Measurements from ENCODE around the gene NUDT14.

The NUDT14 gene

GRCh38 chr14:105178069-105178867 is 2.8 kb downstream of the NUDT14 start:
- peaks cover 3% of the 10 kb centered on the region for H3K4me1 ChIP-seq (ENCODE audit: control insufficient read depth, insufficient read depth, low read length)
- no peak overlapping the region for H3K4me3 ChIP-seq (ENCODE audit: low read depth, low read length)
- peaks cover 9% of the 10 kb centered on the region for H3K36me3 ChIP-seq (ENCODE audit: control insufficient read depth, insufficient read depth, low read length)
- H3K9me3 ChIP-seq (ENCODE audit: control insufficient read depth, insufficient read depth, low read length) = no peaks in the 10 kb centered on the region
- no peak overlapping the region for H3K9ac ChIP-seq (ENCODE audit: low read depth, low read length)
- peaks cover 10% of the 10 kb centered on the region for H3K27me3 ChIP-seq (ENCODE audit: control insufficient read depth, insufficient read depth, low read length)

GRCh38 chr14:105177082-105177481 is 4.0 kb downstream of the NUDT14 start:
- Histone ChIP-seq H3K4me1 (ENCODE audit: control insufficient read depth, insufficient read depth, low read length) (peaks cover 3% of the 10 kb centered on the region), H3K4me3 (ENCODE audit: low read depth, low read length) (no peak overlapping the region), H3K27me3 (ENCODE audit: control insufficient read depth, insufficient read depth, low read length) (peaks cover 8% of the 10 kb centered on the region), H3K36me3 (ENCODE audit: control insufficient read depth, insufficient read depth, low read length) (peaks cover 9% of the 10 kb centered on the region), H3K9ac (ENCODE audit: low read depth, low read length) (no peak overlapping the region), H3K9me3 (ENCODE audit: control insufficient read depth, insufficient read depth, low read length) (no peaks in the 10 kb centered on the region)

DNA sequence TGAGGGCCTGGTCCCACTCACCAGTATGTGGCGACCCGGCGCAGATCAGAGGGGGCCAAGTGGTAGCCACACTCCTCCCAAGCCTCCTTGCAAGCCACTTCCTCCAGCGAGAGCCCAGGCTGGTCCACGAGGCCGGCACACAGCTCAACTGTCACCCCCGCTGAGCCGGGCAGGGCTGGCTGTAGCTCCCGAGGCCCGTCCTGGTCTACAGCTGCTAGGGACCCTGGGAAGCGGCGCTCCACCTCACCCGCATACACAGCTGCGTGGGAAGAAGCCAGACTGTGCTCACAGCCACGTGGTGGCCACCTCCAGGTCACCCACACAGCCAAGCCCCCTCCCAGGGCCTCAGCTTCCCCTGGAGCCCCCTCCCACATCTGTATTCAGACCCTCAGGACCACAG is 4.6 kb downstream of the NUDT14 start:
- Histone ChIP-seq H3K36me3 (ENCODE audit: control insufficient read depth, insufficient read depth, low read length) (peaks cover 9% of the 10 kb centered on the region), H3K9me3 (ENCODE audit: control insufficient read depth, insufficient read depth, low read length) (no peaks in the 10 kb centered on the region), H3K4me1 (ENCODE audit: control insufficient read depth, insufficient read depth, low read length) (no peaks in the 10 kb centered on the region), H3K9ac (ENCODE audit: low read depth, low read length) (no peak overlapping the region), H3K4me3 (ENCODE audit: low read depth, low read length) (no peak overlapping the region), H3K27me3 (ENCODE audit: control insufficient read depth, insufficient read depth, low read length) (peaks cover 3% of the 10 kb centered on the region)

DNA sequence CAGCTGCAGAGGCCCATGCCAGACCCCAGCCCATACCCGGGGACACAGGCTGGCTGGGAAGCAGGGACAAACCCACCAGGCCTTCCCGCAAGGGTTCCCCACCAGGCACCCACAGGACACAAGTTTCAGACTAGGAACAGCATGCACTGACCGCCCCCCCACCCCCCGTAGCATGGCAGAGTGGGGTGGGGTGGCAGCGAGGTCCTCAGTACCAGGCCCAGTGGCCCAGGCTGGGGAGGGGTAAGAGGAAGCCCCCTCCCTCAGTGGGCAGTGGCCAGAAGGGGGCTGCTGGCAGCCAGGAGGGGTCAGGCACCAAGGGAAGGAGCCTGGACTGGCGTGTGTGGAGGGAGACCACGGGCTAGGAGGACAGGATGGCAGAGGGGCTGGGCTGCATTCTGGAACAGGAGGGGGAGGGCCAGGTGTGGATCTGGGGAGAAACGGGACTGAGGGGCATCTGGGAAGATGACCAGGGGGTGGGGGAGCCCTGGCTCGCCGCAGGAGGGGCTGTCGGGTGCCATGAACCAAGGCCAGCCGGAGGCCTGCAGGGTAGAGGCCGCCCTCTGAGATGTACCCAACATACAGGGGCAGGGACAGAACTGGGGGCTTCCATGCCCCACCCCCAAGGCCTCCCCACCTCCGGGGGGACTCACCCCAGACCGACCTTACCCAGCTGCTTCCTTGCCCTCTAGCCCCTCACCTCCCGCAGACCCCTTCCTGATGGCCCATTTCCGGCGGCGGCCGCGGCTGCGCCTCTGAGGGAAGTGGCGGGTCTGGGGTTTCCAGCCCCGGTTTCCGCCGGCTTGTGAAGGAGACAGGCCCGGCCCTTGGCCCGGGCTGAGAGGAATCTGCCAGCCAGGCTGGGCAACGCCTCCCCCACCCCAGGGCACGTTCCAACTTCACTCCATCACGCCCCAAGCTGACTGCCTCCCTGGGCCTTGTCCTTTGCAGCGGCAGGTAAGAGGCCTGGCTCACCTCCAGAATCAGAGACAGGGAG is 6.9 kb downstream of the NUDT14 start:
- no peak overlapping the region for H3K4me3 ChIP-seq (ENCODE audit: low read depth, low read length)
- H3K36me3 ChIP-seq (ENCODE audit: control insufficient read depth, insufficient read depth, low read length) = peaks cover 6% of the 10 kb centered on the region
- H3K9ac ChIP-seq (ENCODE audit: low read depth, low read length) = peak overlapping the region; percentile 16
- H3K9me3 ChIP-seq (ENCODE audit: control insufficient read depth, insufficient read depth, low read length) = no peaks in the 10 kb centered on the region
- H3K4me1 ChIP-seq (ENCODE audit: control insufficient read depth, insufficient read depth, low read length) = peaks cover 6% of the 10 kb centered on the region
- H3K27me3 ChIP-seq (ENCODE audit: control insufficient read depth, insufficient read depth, low read length) = peaks cover 5% of the 10 kb centered on the region

GRCh38 chr14:105173145-105173544 is 8.0 kb downstream of the NUDT14 start:
- H3K27me3 ChIP-seq (ENCODE audit: control insufficient read depth, insufficient read depth, low read length) = peaks cover 5% of the 10 kb centered on the region
- peaks cover 6% of the 10 kb centered on the region for H3K36me3 ChIP-seq (ENCODE audit: control insufficient read depth, insufficient read depth, low read length)
- H3K4me1 ChIP-seq (ENCODE audit: control insufficient read depth, insufficient read depth, low read length) = peaks cover 6% of the 10 kb centered on the region
- no peak overlapping the region for H3K4me3 ChIP-seq (ENCODE audit: low read depth, low read length)
- no peak overlapping the region for H3K9ac ChIP-seq (ENCODE audit: low read depth, low read length)
- H3K9me3 ChIP-seq (ENCODE audit: control insufficient read depth, insufficient read depth, low read length) = no peaks in the 10 kb centered on the region

- no peak overlapping the region for H3K4me3 ChIP-seq (ENCODE audit: low read depth, low read length)
- H3K27me3 ChIP-seq (ENCODE audit: control insufficient read depth, insufficient read depth, low read length) = peaks cover 5% of the 10 kb centered on the region
- H3K36me3 ChIP-seq (ENCODE audit: control insufficient read depth, insufficient read depth, low read length) = peaks cover 4% of the 10 kb centered on the region
- H3K4me1 ChIP-seq (ENCODE audit: control insufficient read depth, insufficient read depth, low read length) = peaks cover 6% of the 10 kb centered on the region
- H3K9me3 ChIP-seq (ENCODE audit: control insufficient read depth, insufficient read depth, low read length) = no peaks in the 10 kb centered on the region
- no peak overlapping the region for H3K9ac ChIP-seq (ENCODE audit: low read depth, low read length)
Measured at GRCh38 chr14:105172476-105172875, 8.6 kb downstream of the NUDT14 start.

DNA sequence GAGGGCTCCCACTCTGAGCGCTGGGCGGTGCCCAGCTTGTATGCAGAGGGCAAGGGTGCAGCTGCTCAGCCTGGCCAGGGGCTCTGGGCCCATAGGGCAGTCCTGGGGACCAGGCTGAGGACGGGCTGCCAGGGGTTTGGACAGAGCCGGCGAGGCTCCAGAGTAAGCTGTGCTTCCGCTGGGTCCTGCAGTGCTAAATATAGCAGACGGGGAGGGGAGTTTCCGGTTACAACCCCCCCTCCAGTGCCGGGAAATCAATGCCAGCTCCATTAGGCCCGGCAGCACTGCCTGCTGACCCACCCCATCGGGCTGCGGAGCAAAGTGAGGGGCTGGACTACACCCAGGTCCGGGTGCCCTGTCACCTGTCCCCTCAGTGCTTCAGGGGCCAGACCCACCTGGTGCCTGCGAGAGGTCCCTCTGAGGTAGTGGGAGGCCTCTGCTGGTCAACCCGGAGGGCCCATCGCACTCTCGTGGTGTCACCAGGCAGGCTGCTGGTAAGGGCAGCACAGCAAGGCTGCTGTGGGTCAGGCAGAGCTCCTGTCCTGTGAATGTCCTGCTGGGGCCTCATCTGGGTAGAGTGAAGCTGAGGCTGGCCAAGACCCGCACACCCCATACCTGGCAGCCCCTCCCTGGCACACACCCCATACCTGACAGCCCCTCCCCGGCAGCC is 10.0 kb downstream of the NUDT14 start:
- Histone ChIP-seq H3K27me3 (ENCODE audit: control insufficient read depth, insufficient read depth, low read length) (peaks cover 8% of the 10 kb centered on the region), H3K4me3 (ENCODE audit: low read depth, low read length) (no peak overlapping the region), H3K9me3 (ENCODE audit: control insufficient read depth, insufficient read depth, low read length) (no peaks in the 10 kb centered on the region), H3K36me3 (ENCODE audit: control insufficient read depth, insufficient read depth, low read length) (peaks cover 7% of the 10 kb centered on the region), H3K9ac (ENCODE audit: low read depth, low read length) (no peak overlapping the region), H3K4me1 (ENCODE audit: control insufficient read depth, insufficient read depth, low read length) (peaks cover 6% of the 10 kb centered on the region)

GRCh38 chr14:105169776-105170655 is 11.1 kb downstream of the NUDT14 start:
- Histone ChIP-seq H3K9me3 (ENCODE audit: control insufficient read depth, insufficient read depth, low read length) (no peaks in the 10 kb centered on the region), H3K4me3 (ENCODE audit: low read depth, low read length) (no peak overlapping the region), H3K9ac (ENCODE audit: low read depth, low read length) (no peak overlapping the region), H3K4me1 (ENCODE audit: control insufficient read depth, insufficient read depth, low read length) (peaks cover 6% of the 10 kb centered on the region), H3K27me3 (ENCODE audit: control insufficient read depth, insufficient read depth, low read length) (peaks cover 8% of the 10 kb centered on the region), H3K36me3 (ENCODE audit: control insufficient read depth, insufficient read depth, low read length) (peaks cover 10% of the 10 kb centered on the region)

GRCh38 chr14:105168979-105169507 is 12.1 kb downstream of the NUDT14 start:
- H3K9ac ChIP-seq (ENCODE audit: low read depth, low read length) = no peak overlapping the region

DNA sequence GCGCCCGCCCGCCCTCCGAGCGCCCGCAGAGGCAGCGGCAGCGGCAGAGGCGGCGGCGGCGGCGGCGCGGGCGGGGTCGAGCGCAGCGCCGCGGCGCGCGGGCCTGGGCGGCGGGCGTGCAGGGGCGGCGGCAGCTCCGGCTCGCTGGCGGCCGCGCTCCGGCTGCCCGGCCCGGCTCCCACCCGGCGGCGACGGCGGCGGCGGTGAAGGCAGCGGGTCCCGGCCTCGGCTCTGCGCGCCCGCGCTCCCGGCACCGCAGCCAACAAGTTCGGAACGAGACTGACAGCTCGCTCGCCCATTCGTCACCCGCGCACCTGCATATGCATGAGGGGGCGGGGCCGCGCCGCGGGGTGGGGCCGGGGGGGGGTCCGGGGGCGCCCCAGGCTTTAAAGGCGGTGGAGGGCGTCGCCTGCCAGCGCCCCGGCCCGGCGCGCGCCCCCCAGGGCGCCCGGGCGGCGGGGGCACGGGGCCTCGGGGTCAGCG is 12.6 kb downstream of the NUDT14 start, which contains the start of gene JAG2:
TSS of gene JAG2 (minus strand) at position 281 of the 483 bp plus-strand sequence. CDS start 356 bp downstream, outside the sequence.
- Histone ChIP-seq H3K4me1 (ENCODE audit: control insufficient read depth, insufficient read depth, low read length) (peaks cover 6% of the 10 kb centered on the region), H3K9ac (ENCODE audit: low read depth, low read length) (no peak within 1 kb of the TSS), H3K4me3 (ENCODE audit: low read depth, low read length) (peak within 1 kb of the TSS; percentile 35), H3K27me3 (ENCODE audit: control insufficient read depth, insufficient read depth, low read length) (peaks cover 8% of the 10 kb centered on the region), H3K9me3 (ENCODE audit: control insufficient read depth, insufficient read depth, low read length) (no peaks in the 10 kb centered on the region), H3K36me3 (ENCODE audit: control insufficient read depth, insufficient read depth, low read length) (peaks cover 7% of the 10 kb centered on the region)

More at GRCh38 chr14:105168979-105169507, 12.1 kb downstream of the NUDT14 start:
- H3K9me3 ChIP-seq (ENCODE audit: control insufficient read depth, insufficient read depth, low read length) = no peaks in the 10 kb centered on the region
- peaks cover 8% of the 10 kb centered on the region for H3K27me3 ChIP-seq (ENCODE audit: control insufficient read depth, insufficient read depth, low read length)
- H3K36me3 ChIP-seq (ENCODE audit: control insufficient read depth, insufficient read depth, low read length) = peaks cover 7% of the 10 kb centered on the region
- H3K4me3 ChIP-seq (ENCODE audit: low read depth, low read length) = peak overlapping the region; percentile 35
- peaks cover 6% of the 10 kb centered on the region for H3K4me1 ChIP-seq (ENCODE audit: control insufficient read depth, insufficient read depth, low read length)

All from iPS-15b (cell line).